WERI-Rb-1 (cell line): ENCODE measurements around the gene SYNJ1.

ENCODE experiments used
- DNase-seq: peaks from one replicate; pipeline ENCODE4 v3.0.0-alpha.2; 2020
- H3K27ac ChIP-seq: fragments of 250-450 bp; sonication (Bioruptor Pico); 2 replicates; pipeline ENCODE4 v1.5.1; 2020; ENCODE audit warnings: mild to moderate bottlenecking, moderate library complexity
- H3K27me3 ChIP-seq: fragments of 250-450 bp; sonication (Bioruptor Pico); 2 replicates; pipeline ENCODE4 v1.5.1; 2021; ENCODE audit warnings: mild to moderate bottlenecking, low read depth, moderate library complexity; ENCODE audit not compliant: insufficient read depth, severe bottlenecking
- H3K36me3 ChIP-seq: fragments of 250-450 bp; sonication (Bioruptor Pico); 2 replicates; pipeline ENCODE4 v1.5.1; 2020; ENCODE audit warnings: mild to moderate bottlenecking, moderate library complexity
- H3K4me3 ChIP-seq: 2 replicates; pipeline ENCODE4 v1.5.1; 2011; ENCODE audit warnings: low read depth, mild to moderate bottlenecking, control low read depth, low read length
- H3K9me3 ChIP-seq: fragments of 250-450 bp; sonication (Bioruptor Pico); 2 replicates; pipeline ENCODE4 v1.5.1; 2021; ENCODE audit warnings: mild to moderate bottlenecking, moderate library complexity; ENCODE audit not compliant: severe bottlenecking
- TF ChIP-seq, protein P1 (sequence below): IDR thresholded peaks from 2 replicates; pipeline ENCODE4 v1.5.1; 2011; ENCODE audit warnings: low read depth, mild to moderate bottlenecking, control low read depth, inconsistent platforms, low read length

Gene SYNJ1

DNA sequence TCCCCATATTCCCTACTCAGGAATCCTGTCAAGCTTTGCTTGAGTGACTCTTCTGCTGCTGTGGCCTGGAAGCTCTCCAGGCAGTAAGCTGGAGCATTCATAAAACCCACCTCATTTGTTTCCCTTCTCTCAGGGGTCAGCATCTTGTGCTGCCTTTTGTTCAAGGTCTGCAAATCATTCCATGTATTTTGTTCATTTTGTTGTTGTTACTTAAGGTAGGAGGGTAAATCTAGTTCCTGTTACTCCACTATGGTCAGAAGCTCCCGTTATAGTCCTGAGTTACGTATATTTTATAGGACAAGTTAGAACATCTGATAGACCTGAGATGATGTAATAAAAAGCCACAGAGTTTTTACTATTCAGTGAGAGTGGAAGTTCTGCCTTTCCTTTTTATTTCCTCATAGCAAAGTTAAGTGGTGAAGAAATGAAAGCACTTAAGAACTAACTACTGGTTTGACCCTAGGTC is 9.9 kb downstream of the SYNJ1 start:
- Histone ChIP-seq H3K27ac (no peak overlapping the region), H3K9me3 (no peaks in the 10 kb centered on the region), H3K4me3 (no peak overlapping the region), H3K36me3 (peaks cover 51% of the 10 kb centered on the region), H3K27me3 (no peaks in the 10 kb centered on the region)
- TF ChIP-seq, protein P1, sequence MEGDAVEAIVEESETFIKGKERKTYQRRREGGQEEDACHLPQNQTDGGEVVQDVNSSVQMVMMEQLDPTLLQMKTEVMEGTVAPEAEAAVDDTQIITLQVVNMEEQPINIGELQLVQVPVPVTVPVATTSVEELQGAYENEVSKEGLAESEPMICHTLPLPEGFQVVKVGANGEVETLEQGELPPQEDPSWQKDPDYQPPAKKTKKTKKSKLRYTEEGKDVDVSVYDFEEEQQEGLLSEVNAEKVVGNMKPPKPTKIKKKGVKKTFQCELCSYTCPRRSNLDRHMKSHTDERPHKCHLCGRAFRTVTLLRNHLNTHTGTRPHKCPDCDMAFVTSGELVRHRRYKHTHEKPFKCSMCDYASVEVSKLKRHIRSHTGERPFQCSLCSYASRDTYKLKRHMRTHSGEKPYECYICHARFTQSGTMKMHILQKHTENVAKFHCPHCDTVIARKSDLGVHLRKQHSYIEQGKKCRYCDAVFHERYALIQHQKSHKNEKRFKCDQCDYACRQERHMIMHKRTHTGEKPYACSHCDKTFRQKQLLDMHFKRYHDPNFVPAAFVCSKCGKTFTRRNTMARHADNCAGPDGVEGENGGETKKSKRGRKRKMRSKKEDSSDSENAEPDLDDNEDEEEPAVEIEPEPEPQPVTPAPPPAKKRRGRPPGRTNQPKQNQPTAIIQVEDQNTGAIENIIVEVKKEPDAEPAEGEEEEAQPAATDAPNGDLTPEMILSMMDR = no peak
- DNase-seq = no peak

DNA sequence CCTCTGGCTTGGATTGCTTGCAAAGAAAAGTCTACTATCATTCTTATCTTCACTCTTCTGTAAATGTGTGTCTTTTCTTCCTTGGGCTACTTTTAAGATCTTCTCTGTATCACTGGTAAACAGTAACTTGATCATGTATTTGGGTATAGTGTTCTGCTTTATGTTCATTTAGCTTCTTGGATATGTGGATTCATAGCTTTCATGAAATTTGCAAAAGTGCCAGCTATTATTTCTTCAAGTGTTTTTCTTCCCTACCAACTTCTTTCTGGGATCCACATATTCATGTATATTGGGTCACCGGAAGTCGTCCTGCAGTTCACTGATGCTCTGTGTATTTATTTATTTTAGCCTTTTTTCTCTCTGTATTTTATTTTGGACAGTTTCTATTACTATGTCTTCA is 11.3 kb downstream of the SYNJ1 start:
- DNase-seq = no peak
- no peaks in the 10 kb centered on the region for H3K27me3 ChIP-seq
- no peak overlapping the region for H3K27ac ChIP-seq
- no peaks in the 10 kb centered on the region for H3K9me3 ChIP-seq
- peaks cover 42% of the 10 kb centered on the region for H3K36me3 ChIP-seq
- TF ChIP-seq, protein P1 = no peak
- H3K4me3 ChIP-seq = no peak overlapping the region

DNA sequence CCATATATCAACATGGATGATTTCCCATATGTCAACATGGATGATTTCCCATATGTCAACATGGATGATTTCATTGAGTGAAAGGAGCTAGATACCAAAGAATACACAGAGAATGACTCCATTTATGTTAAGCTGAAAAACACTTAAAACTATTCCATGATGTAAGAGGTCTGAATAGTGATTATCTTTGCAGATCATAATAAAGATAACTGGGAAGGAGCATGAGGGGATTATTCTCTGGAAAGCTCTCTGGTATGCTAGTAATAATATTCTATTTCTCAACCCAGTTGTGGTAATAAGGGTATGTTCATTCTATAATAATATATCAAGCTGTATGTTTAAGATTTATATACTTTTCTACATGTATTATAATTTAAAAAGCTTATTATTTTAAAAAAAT is 14.1 kb downstream of the SYNJ1 start:
- H3K9me3 ChIP-seq = no peaks in the 10 kb centered on the region
- no peak overlapping the region for H3K4me3 ChIP-seq
- TF ChIP-seq, protein P1 = no peak
- DNase-seq = no peak
- peaks cover 20% of the 10 kb centered on the region; the same call in 1 of the 2 replicates for H3K36me3 ChIP-seq
- H3K27me3 ChIP-seq = no peaks in the 10 kb centered on the region
- H3K27ac ChIP-seq = no peak overlapping the region

DNA sequence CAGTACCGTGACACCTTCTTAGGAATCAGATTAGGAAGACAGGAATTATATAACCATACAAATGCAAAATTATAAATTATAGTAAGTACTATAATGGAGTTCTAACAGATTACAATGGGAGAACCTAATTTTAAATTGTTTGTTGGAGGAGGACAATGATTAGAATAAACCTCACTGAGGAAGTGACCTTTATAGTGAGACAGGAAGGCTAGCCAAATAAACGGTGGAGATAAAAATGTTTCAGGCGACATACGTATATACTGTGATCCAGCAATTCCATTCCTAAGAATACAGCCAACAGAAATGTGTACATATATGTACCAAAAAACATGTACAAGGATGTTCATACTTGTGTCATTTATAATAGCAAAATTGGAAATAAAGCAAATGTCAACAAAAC is 15.2 kb downstream of the SYNJ1 start:
- Histone ChIP-seq H3K36me3 (peaks cover 14% of the 10 kb centered on the region; the same call in 1 of the 2 replicates), H3K27me3 (no peaks in the 10 kb centered on the region), H3K9me3 (no peaks in the 10 kb centered on the region), H3K4me3 (no peak overlapping the region), H3K27ac (no peak overlapping the region)
- DNase-seq = no peak
- TF ChIP-seq, protein P1 = no peak

DNA sequence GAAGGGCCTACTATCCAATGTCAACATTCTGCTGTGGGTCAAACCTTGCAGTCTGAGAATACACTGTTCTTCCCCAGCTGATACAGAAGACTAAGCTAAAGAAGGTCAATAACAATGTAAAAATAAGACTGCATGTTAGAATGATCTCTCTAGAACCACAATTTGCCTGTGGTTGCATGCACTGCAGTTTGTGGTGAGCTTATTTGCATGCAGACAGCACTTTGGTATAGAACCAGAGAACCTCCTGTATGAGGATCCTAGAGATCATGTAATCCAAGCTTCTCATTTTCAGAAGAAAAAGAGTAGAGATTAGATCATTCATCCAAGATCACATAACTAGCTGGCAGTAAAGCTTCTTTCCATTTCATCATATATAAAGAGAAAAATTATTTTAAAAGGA is 15.8 kb downstream of the SYNJ1 start:
- no peak for DNase-seq
- Histone ChIP-seq H3K4me3 (no peak overlapping the region), H3K27me3 (no peaks in the 10 kb centered on the region), H3K9me3 (no peaks in the 10 kb centered on the region), H3K36me3 (peaks cover 9% of the 10 kb centered on the region; the same call in 1 of the 2 replicates), H3K27ac (no peak overlapping the region)
- TF ChIP-seq, protein P1 = no peak

DNA sequence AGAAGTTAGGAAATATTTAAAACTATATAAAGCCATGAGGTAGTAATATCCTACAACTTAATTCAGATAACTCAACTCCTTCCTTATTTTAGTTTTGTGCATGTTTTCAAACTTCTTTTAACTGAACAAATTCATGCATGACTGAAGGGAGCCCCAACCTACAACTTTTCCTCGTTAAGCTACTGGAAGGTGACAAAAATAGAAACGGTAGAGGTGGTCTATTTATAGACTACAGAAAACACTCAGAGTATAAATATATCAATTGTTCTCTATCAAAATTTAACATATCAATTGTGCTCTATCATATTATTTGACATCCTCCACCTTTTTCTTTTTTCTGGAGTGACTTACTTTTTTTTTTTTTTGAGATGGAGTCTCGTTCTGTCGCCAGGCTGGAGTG is 16.8 kb downstream of the SYNJ1 start:
- Histone ChIP-seq H3K27ac (no peak overlapping the region), H3K9me3 (no peaks in the 10 kb centered on the region), H3K27me3 (no peaks in the 10 kb centered on the region), H3K4me3 (no peak overlapping the region), H3K36me3 (peaks cover 5% of the 10 kb centered on the region; the same call in 1 of the 2 replicates)
- DNase-seq = no peak
- TF ChIP-seq, protein P1 = no peak
